Fibroblast of lung (primary cell): ENCODE results near the gene EMX2. TPM values are rescaled to one million over a fixed set of nuclear protein-coding genes. Genes with fewer than 3 reads are reported as not detected.

Source experiments
- DNase-seq, 2 donors: peaks; one replicate each; pipeline versions ENCODE4 v3.0.0 to v3.0.0-alpha.2; 2010; ENCODE audit warnings: low read depth in 2 of 2
- H2AFZ ChIP-seq: 2 replicates; pipeline ENCODE4 v1.5.1; 2012; ENCODE audit warnings: low read length, control low read depth, inconsistent platforms
- H3K27ac ChIP-seq: 2 replicates; pipeline ENCODE4 v1.5.1; 2011; ENCODE audit warnings: low read length, control low read depth; ENCODE audit not compliant: insufficient read depth
- H3K27me3 ChIP-seq: 2 replicates; pipeline ENCODE4 v1.5.1; 2011; ENCODE audit warnings: mild to moderate bottlenecking, low read length; ENCODE audit not compliant: control insufficient read depth, insufficient read depth
- H3K36me3 ChIP-seq: 2 replicates; pipeline ENCODE4 v1.5.1; 2011; ENCODE audit warnings: low read length; ENCODE audit not compliant: control insufficient read depth, insufficient read depth
- H3K4me1 ChIP-seq: 2 replicates; pipeline ENCODE4 v1.5.1; 2011; ENCODE audit warnings: low read length; ENCODE audit not compliant: control insufficient read depth, insufficient read depth; ENCODE audit errors: extremely low read depth
- H3K4me2 ChIP-seq: 2 replicates; pipeline ENCODE4 v1.5.1; 2011; ENCODE audit warnings: low read length, control low read depth; ENCODE audit not compliant: insufficient read depth; ENCODE audit errors: extremely low read depth
- H3K4me3 ChIP-seq, 4 experiments: fragments of 200-600 bp in 1 of 4; sonication (generic) in 1 of 4; replicated peaks in 1 of 4; 2 replicates each; pipeline ENCODE4 v1.5.1; 2011 to 2016; ENCODE audit warnings: low read length in 4 of 4, low read depth in 3 of 4, mild to moderate bottlenecking in 3 of 4, control low read depth in 2 of 4, inconsistent platforms in 1 of 4, mixed read lengths in 1 of 4; ENCODE audit not compliant: insufficient read depth in 1 of 4; ENCODE audit errors: control extremely low read depth in 1 of 4
- H3K79me2 ChIP-seq: 2 replicates; pipeline ENCODE4 v1.5.1; 2012; ENCODE audit warnings: mild to moderate bottlenecking, low read length, inconsistent platforms; ENCODE audit not compliant: control insufficient read depth, insufficient read depth
- H3K9ac ChIP-seq: 2 replicates; pipeline ENCODE4 v1.5.1; 2011; ENCODE audit warnings: mild to moderate bottlenecking, low read length, control low read depth; ENCODE audit not compliant: insufficient read depth
- H3K9me3 ChIP-seq: 2 replicates; pipeline ENCODE4 v1.5.1; 2012; ENCODE audit warnings: low read depth, low read length; ENCODE audit not compliant: control insufficient read depth, insufficient read depth
- H4K20me1 ChIP-seq: 2 replicates; pipeline ENCODE4 v1.5.1; 2011; ENCODE audit warnings: low read length; ENCODE audit not compliant: control insufficient read depth, insufficient read depth; ENCODE audit errors: extremely low read depth
- CTCF ChIP-seq, 2 donors: IDR thresholded peaks in 1 of 2; conservative IDR thresholded peaks in 1 of 2; 1 replicate in 1 of 2; 2 replicates in 1 of 2; pipeline ENCODE4 v1.5.1; 2011 to 2012; ENCODE audit warnings: low read length in 2 of 2, control low read depth in 1 of 2, inconsistent platforms in 1 of 2, low read depth in 1 of 2, mild to moderate bottlenecking in 1 of 2
- EZH2 ChIP-seq: IDR thresholded peaks from 2 replicates; pipeline ENCODE4 v1.5.1; 2012; ENCODE audit warnings: low read length, control low read depth, mild to moderate bottlenecking; ENCODE audit errors: missing control alignments
- polyA minus RNA-seq: library from RNA; depleted of rRNA, polyadenylated mRNA; stranded (reverse); fragments of >200 nt; gene quantifications from 2 replicates; pipeline ENCODE4 v1.2.3, GENCODE V29; 2011; ENCODE audit warnings: low replicate concordance
- polyA plus RNA-seq, 2 donors: library from polyadenylated mRNA; depleted of rRNA in 1 of 2; stranded (reverse) in 1 of 2; unstranded in 1 of 2; fragments of >200 nt; gene quantifications; 2 replicates each; pipeline ENCODE4 v1.2.1, GENCODE V29; 2011 to 2012; ENCODE audit warnings: missing spikeins in 1 of 2
- total RNA-seq: library from RNA; depleted of rRNA; stranded (reverse); fragments of >200 nt; gene quantifications from 2 replicates; pipeline ENCODE4 v1.2.1, GENCODE V29; 2014

Gene EMX2
- not detected in 2 replicates for total RNA-seq
- not detected in 2 replicates for polyA plus RNA-seq
- not detected in 2 replicates for polyA plus RNA-seq (2012)
- not detected in 2 replicates for polyA minus RNA-seq

- Histone ChIP-seq H2AFZ (no peak within 1 kb of the TSS), H3K27me3 (peaks cover 79% of the 10 kb centered on the region), H3K9ac (no peak within 1 kb of the TSS), H3K79me2 (no peaks in the 10 kb centered on the region), H3K4me2 (no peak within 1 kb of the TSS), H4K20me1 (no peaks in the 10 kb centered on the region), H3K9me3 (no peaks in the 10 kb centered on the region), H3K36me3 (no peaks in the 10 kb centered on the region), H3K4me3 (no peak within 1 kb of the TSS), H3K27ac (no peak within 1 kb of the TSS), H3K4me1 (no peaks in the 10 kb centered on the region)
- DNase-seq, result no peak
- TF ChIP-seq EZH2, result no peak
- TF ChIP-seq CTCF (conservative IDR thresholded peaks at IDR 0.05 in 1 of 2, IDR thresholded peaks at IDR 0.05 in 1 of 2; ENCODE audit: low read depth in 1 of 2, low read length in 2 of 2), result no peak
Observed at GRCh38 chr10:117542706-117543224, at the start of gene EMX2. EMX2 (plus strand) TSS chr10:117542746; CDS start chr10:117543268, 522 bp downstream.

GRCh38 chr10:117496031-117496430, 46.5 kb upstream of the EMX2 start:
- no peak overlapping the region for H3K27ac ChIP-seq
- no peak overlapping the region for H3K9ac ChIP-seq
- DNase-seq, result no peak
- H3K27me3 ChIP-seq, result no peaks in the 10 kb centered on the region
- no peaks in the 10 kb centered on the region for H3K4me1 ChIP-seq
- no peak for TF ChIP-seq EZH2
- no peak for TF ChIP-seq CTCF (conservative IDR thresholded peaks at IDR 0.05 in 1 of 2, IDR thresholded peaks at IDR 0.05 in 1 of 2; ENCODE audit: low read depth in 1 of 2, low read length in 2 of 2)
- H3K79me2 ChIP-seq, result no peaks in the 10 kb centered on the region
- H3K4me3 ChIP-seq, result no peak overlapping the region
- no peak overlapping the region for H3K4me2 ChIP-seq
- H4K20me1 ChIP-seq, result no peaks in the 10 kb centered on the region
- no peaks in the 10 kb centered on the region for H3K36me3 ChIP-seq
- H2AFZ ChIP-seq, result no peak overlapping the region
- no peaks in the 10 kb centered on the region for H3K9me3 ChIP-seq

- no peak overlapping the region for H3K27ac ChIP-seq
- no peaks in the 10 kb centered on the region for H3K27me3 ChIP-seq
- no peak overlapping the region for H2AFZ ChIP-seq
- no peaks in the 10 kb centered on the region for H3K9me3 ChIP-seq
- DNase-seq, result peak; percentile 70 to 71
- H3K4me1 ChIP-seq, result no peaks in the 10 kb centered on the region
- no peak for TF ChIP-seq EZH2
- peak; percentile 91 to 92 for TF ChIP-seq CTCF (conservative IDR thresholded peaks at IDR 0.05 in 1 of 2, IDR thresholded peaks at IDR 0.05 in 1 of 2; ENCODE audit: low read depth in 1 of 2, low read length in 2 of 2)
- no peak overlapping the region for H3K9ac ChIP-seq
- H3K4me3 ChIP-seq, result no peak overlapping the region
- no peaks in the 10 kb centered on the region for H4K20me1 ChIP-seq
- H3K4me2 ChIP-seq, result no peak overlapping the region
- no peaks in the 10 kb centered on the region for H3K36me3 ChIP-seq
- no peaks in the 10 kb centered on the region for H3K79me2 ChIP-seq
Observed at GRCh38 chr10:117496616-117497028, 45.9 kb upstream of the EMX2 start.
